ENCODE measurements around the gene CNTNAP2.

DNA sequence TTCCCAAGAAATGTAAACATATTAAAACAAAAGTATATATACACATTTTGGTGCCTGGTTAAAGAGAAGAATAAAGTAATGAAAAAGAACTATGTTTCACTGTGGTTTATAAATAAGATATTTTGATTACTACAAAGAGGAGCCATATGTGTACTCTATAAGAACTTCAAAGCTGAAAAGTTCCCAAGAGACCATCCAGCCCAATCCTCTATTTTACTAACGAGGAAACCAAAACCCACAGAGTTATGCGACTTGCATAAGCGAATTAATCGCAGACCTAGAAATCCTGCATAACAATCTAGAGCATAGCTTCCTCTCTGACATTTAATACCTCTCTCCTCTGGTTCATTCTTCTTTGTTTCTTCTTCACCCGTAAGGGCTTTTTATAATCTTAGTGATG, 937.1 kb downstream of the CNTNAP2 start:
- no peak for TF ChIP-seq FOXM1 (IDR thresholded peaks at IDR 0.05; ENCODE audit: borderline replicate concordance)
- no peak for TF ChIP-seq ZNF384 (IDR thresholded peaks at IDR 0.05)
- no peak for TF ChIP-seq BHLHE40 (IDR thresholded peaks at IDR 0.05; ENCODE audit: borderline replicate concordance)
- TF ChIP-seq, protein P1, sequence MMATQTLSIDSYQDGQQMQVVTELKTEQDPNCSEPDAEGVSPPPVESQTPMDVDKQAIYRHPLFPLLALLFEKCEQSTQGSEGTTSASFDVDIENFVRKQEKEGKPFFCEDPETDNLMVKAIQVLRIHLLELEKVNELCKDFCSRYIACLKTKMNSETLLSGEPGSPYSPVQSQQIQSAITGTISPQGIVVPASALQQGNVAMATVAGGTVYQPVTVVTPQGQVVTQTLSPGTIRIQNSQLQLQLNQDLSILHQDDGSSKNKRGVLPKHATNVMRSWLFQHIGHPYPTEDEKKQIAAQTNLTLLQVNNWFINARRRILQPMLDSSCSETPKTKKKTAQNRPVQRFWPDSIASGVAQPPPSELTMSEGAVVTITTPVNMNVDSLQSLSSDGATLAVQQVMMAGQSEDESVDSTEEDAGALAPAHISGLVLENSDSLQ (IDR thresholded peaks at IDR 0.05): no peak
- TF ChIP-seq ARNT (IDR thresholded peaks at IDR 0.05): no peak
- no peak for TF ChIP-seq LEF1 (IDR thresholded peaks at IDR 0.05; ENCODE audit: borderline replicate concordance)
- no peak for TF ChIP-seq ELF4 (IDR thresholded peaks at IDR 0.05)
- TF ChIP-seq HDGF (IDR thresholded peaks at IDR 0.05; ENCODE audit: borderline replicate concordance): no peak
- no peak for TF ChIP-seq FOXK2 (IDR thresholded peaks at IDR 0.05)
- TF ChIP-seq NFRKB (IDR thresholded peaks at IDR 0.05): no peak
- TF ChIP-seq FOXA1 (IDR thresholded peaks at IDR 0.05): no peak
- no peak for TF ChIP-seq TARDBP (IDR thresholded peaks at IDR 0.05)
